Karpas-422 (cell line): ENCODE measurements around the gene GLRX2. TPM values are rescaled to one million over a fixed set of nuclear protein-coding genes. Genes with fewer than 3 reads are reported as not detected.
A peak's percentile ranks its signal among the peaks of the same experiment; 100 is the strongest.

Experiments used
- DNase-seq: peaks from one replicate; pipeline ENCODE4 v3.0.0-alpha.2; 2015
- H2AFZ ChIP-seq: fragments of 200-600 bp; sonication (generic); 2 replicates; pipeline ENCODE4 v1.6.1; 2014; ENCODE audit warnings: antibody characterized with exemption, low read length, mixed read lengths
- H3K27ac ChIP-seq: fragments of 200-600 bp; sonication (generic); 2 replicates; pipeline ENCODE4 v1.5.1; 2014; ENCODE audit warnings: mild to moderate bottlenecking, low read length, moderate library complexity
- H3K27me3 ChIP-seq: fragments of 200-600 bp; sonication (generic); 2 replicates; pipeline ENCODE4 v1.6.1; 2014; ENCODE audit warnings: low read length, mixed read lengths
- H3K36me3 ChIP-seq: fragments of 200-600 bp; sonication (generic); 2 replicates; pipeline ENCODE4 v1.6.1; 2014; ENCODE audit warnings: low read length, mixed read lengths; ENCODE audit not compliant: insufficient read depth
- H3K4me1 ChIP-seq: fragments of 200-600 bp; sonication (generic); 2 replicates; pipeline ENCODE4 v1.6.1; 2014; ENCODE audit warnings: mild to moderate bottlenecking, low read length, mixed read lengths
- H3K4me2 ChIP-seq: fragments of 200-600 bp; sonication (generic); 2 replicates; pipeline ENCODE4 v1.6.1; 2014; ENCODE audit warnings: low read length, low read depth, mild to moderate bottlenecking; ENCODE audit not compliant: poor library complexity, severe bottlenecking
- H3K4me3 ChIP-seq: fragments of 200-600 bp; sonication (generic); 2 replicates; pipeline ENCODE4 v1.5.1; 2014; ENCODE audit warnings: mild to moderate bottlenecking, antibody characterized with exemption, low read length, mixed read lengths
- H3K79me2 ChIP-seq: fragments of 200-600 bp; sonication (generic); 2 replicates; pipeline ENCODE4 v1.6.1; 2014; ENCODE audit warnings: mild to moderate bottlenecking, low read length, mixed read lengths
- H3K9ac ChIP-seq: fragments of 200-600 bp; sonication (generic); 2 replicates; pipeline ENCODE4 v1.6.0; 2014; ENCODE audit warnings: low read length
- H3K9me2 ChIP-seq: fragments of 200-600 bp; sonication (generic), shearing (Covaris generic); replicated peaks from 2 replicates; pipeline ENCODE4 v1.6.0; 2014; ENCODE audit warnings: mild to moderate bottlenecking, low read length, moderate library complexity; ENCODE audit not compliant: insufficient read depth
- H3K9me3 ChIP-seq: fragments of 300-700, 200-600 bp; sonication (generic); 2 replicates; pipeline ENCODE4 v1.6.1; 2014; ENCODE audit warnings: low read length, mixed read lengths
- H4K20me1 ChIP-seq: fragments of 200-600 bp; sonication (generic); 2 replicates; pipeline ENCODE4 v1.6.1; 2014; ENCODE audit warnings: mild to moderate bottlenecking, antibody characterized with exemption, low read length, low read depth; ENCODE audit not compliant: insufficient read depth
- total RNA-seq: library from RNA; depleted of rRNA; stranded (reverse); fragments of >200 nt; shearing (Covaris generic); gene quantifications from 2 replicates; pipeline ENCODE4 v1.2.3, GENCODE V29; 2014; ENCODE audit warnings: low replicate concordance

GLRX2 gene
- total RNA-seq, 1 experiment from 2014 or later, result 30.9 TPM

DNA sequence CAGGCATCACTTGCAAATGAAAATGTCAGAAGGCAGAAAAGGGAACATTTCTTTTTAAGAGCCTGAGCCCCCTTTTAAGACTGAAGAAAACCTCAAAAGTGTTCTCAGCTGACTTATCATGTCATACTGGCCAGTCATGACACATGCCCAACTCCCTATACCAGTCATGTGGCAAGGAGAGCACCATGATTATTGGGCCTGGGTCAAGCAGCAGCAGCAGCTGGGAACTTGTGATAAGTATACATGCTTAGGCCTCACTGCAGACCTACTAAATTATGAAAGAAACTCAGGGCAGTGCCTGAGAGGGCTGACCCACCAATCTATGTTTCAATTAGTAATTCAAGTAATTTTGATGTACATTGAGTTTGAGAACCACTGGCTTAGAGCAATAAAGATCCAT, 37.2 kb downstream of the GLRX2 start:
- H2AFZ ChIP-seq, result no peak overlapping the region
- DNase-seq, result no peak
- H3K9me3 ChIP-seq, result peaks cover 3% of the 10 kb centered on the region; the same call in 1 of the 2 replicates
- no peak overlapping the region for H3K9ac ChIP-seq
- H3K36me3 ChIP-seq, result peaks cover 23% of the 10 kb centered on the region
- peaks cover 97% of the 10 kb centered on the region for H3K79me2 ChIP-seq
- peak overlapping the region; percentile 55 for H3K4me2 ChIP-seq
- H3K27ac ChIP-seq, result peak overlapping the region; percentile 28; the same call in 1 of the 2 replicates
- no peaks in the 10 kb centered on the region for H3K9me2 ChIP-seq
- H3K4me3 ChIP-seq, result no peak overlapping the region
- H3K27me3 ChIP-seq, result no peaks in the 10 kb centered on the region
- H4K20me1 ChIP-seq, result no peaks in the 10 kb centered on the region; the same call in 1 of the 2 replicates
- peaks cover 72% of the 10 kb centered on the region for H3K4me1 ChIP-seq

DNA sequence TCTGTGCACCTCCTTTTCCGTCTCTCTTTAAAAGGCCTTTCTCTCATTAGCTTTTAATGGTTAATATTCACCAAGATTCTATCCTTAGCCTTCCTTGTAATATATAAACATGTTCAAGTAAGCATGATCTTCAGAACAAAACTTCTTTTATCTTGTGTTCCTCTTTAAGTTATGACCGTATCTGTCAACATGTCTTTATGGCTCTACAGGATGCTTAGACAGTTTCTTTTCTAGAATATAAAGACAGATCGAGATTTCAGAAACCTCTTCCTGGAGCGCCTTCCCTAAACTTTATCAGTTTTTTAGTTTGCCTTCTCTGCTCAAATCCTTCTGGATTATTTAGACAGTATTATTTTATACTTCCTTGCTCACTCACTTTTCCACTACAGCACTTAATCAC, 38.6 kb downstream of the GLRX2 start:
- peaks cover 23% of the 10 kb centered on the region for H3K36me3 ChIP-seq
- H3K4me3 ChIP-seq, result peak overlapping the region; percentile 44
- DNase-seq, result no peak
- no peaks in the 10 kb centered on the region for H3K27me3 ChIP-seq
- H2AFZ ChIP-seq, result no peak overlapping the region
- H3K79me2 ChIP-seq, result peaks cover 98% of the 10 kb centered on the region
- no peaks in the 10 kb centered on the region for H3K9me2 ChIP-seq
- peak overlapping the region; percentile 48 for H3K27ac ChIP-seq
- H3K9me3 ChIP-seq, result no peaks in the 10 kb centered on the region
- no peaks in the 10 kb centered on the region; the same call in 1 of the 2 replicates for H4K20me1 ChIP-seq
- peaks cover 74% of the 10 kb centered on the region for H3K4me1 ChIP-seq
- H3K4me2 ChIP-seq, result peak overlapping the region; percentile 55
- peak overlapping the region; percentile 47 for H3K9ac ChIP-seq

- Histone ChIP-seq H3K9me2 (no peaks in the 10 kb centered on the region), H3K4me3 (peak overlapping the region; percentile 44), H3K36me3 (peaks cover 21% of the 10 kb centered on the region), H3K4me1 (peaks cover 80% of the 10 kb centered on the region), H3K4me2 (peak overlapping the region; percentile 55), H2AFZ (no peak overlapping the region), H3K27me3 (no peaks in the 10 kb centered on the region), H3K9ac (peak overlapping the region; percentile 47), H3K27ac (peak overlapping the region; percentile 48), H3K79me2 (peaks cover 99% of the 10 kb centered on the region), H3K9me3 (no peaks in the 10 kb centered on the region), H4K20me1 (no peaks in the 10 kb centered on the region; the same call in 1 of the 2 replicates)
- no peak for DNase-seq
Observed at GRCh38 chr1:193065954-193066353, 39.3 kb downstream of the GLRX2 start.

DNA sequence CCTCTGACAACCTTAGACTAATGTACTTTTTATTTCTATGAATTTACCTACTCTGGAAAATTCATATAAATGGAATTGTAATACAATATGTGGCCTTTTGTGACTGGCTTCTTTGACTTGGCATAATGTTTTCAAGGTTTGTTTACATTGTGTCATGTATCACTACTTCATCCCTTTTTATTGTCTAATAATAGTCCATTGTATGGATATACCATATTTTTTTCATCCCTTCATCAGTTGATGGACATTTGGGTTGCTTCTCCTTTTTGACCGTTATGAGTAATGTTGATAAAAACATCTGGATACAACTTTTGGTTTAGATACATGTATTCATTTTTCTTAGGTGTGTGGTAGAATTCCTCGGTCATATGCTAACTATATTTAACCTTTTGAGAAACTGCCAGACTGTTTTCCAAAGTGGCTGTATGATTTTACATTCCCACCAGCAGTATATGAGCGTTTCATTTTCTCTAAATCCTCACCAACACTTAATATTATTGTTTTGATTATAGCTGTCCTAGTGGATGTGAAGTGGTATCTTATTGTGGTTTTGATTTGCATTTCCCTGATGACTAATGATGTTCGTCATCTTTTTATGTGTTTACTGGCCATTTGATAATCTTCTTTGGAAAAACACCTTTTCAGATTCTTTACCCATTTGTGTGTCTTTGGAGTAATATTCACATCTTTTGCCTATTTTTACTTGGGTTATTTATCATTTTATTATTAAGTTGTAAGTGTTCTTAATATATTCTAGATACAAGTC, 42.3 kb downstream of the GLRX2 start:
- Histone ChIP-seq H3K27ac (no peak overlapping the region), H3K9me3 (no peaks in the 10 kb centered on the region), H3K9me2 (no peaks in the 10 kb centered on the region), H2AFZ (no peak overlapping the region), H3K36me3 (peaks cover 15% of the 10 kb centered on the region), H3K9ac (no peak overlapping the region), H3K27me3 (no peaks in the 10 kb centered on the region), H3K4me3 (no peak overlapping the region), H3K4me1 (peaks cover 64% of the 10 kb centered on the region), H4K20me1 (no peaks in the 10 kb centered on the region; the same call in 1 of the 2 replicates), H3K4me2 (peak overlapping the region; percentile 55), H3K79me2 (peaks cover 98% of the 10 kb centered on the region)
- no peak for DNase-seq

DNA sequence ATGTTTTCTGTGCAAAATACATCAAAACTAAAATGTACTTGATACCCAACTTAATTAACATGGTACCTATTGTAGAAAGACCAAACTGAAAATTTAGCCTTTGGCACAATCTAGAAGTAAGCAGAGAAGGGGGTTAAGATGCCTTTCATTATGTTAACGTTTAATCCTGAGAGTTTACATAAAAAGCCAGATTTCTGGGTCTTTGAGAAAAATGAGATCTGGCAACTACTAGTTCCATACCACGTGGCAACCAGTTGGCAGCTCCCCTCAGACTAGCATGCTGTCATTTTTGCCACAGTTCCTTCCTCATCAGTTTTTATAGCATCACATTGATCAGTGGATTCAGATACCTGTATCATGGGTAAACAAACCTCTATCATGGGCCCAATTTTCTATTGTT, 44.3 kb downstream of the GLRX2 start:
- peaks cover 64% of the 10 kb centered on the region for H3K4me1 ChIP-seq
- H3K36me3 ChIP-seq, result peaks cover 26% of the 10 kb centered on the region
- no peaks in the 10 kb centered on the region for H3K9me2 ChIP-seq
- peak overlapping the region; percentile 95 for H3K4me3 ChIP-seq
- peak; percentile 71 for DNase-seq
- H3K27me3 ChIP-seq, result no peaks in the 10 kb centered on the region
- H3K4me2 ChIP-seq, result peak overlapping the region; percentile 98
- H3K79me2 ChIP-seq, result peaks cover 99% of the 10 kb centered on the region
- no peaks in the 10 kb centered on the region; the same call in 1 of the 2 replicates for H4K20me1 ChIP-seq
- peak overlapping the region; percentile 99 for H3K9ac ChIP-seq
- H3K27ac ChIP-seq, result peak overlapping the region; percentile 81
- no peaks in the 10 kb centered on the region for H3K9me3 ChIP-seq
- no peak overlapping the region for H2AFZ ChIP-seq

GRCh38 chr1:193060406-193060805, 44.8 kb downstream of the GLRX2 start:
- no peaks in the 10 kb centered on the region; the same call in 1 of the 2 replicates for H4K20me1 ChIP-seq
- DNase-seq, result peak; percentile 64
- peaks cover 28% of the 10 kb centered on the region for H3K36me3 ChIP-seq
- H3K27ac ChIP-seq, result peak overlapping the region; percentile 81
- H3K4me2 ChIP-seq, result peak overlapping the region; percentile 98
- peak overlapping the region; percentile 99 for H3K9ac ChIP-seq
- H3K9me3 ChIP-seq, result no peaks in the 10 kb centered on the region
- H2AFZ ChIP-seq, result no peak overlapping the region
- peak overlapping the region; percentile 95 for H3K4me3 ChIP-seq
- peaks cover 58% of the 10 kb centered on the region for H3K4me1 ChIP-seq
- H3K79me2 ChIP-seq, result peaks cover 99% of the 10 kb centered on the region
- no peaks in the 10 kb centered on the region for H3K27me3 ChIP-seq
- no peaks in the 10 kb centered on the region for H3K9me2 ChIP-seq

DNA sequence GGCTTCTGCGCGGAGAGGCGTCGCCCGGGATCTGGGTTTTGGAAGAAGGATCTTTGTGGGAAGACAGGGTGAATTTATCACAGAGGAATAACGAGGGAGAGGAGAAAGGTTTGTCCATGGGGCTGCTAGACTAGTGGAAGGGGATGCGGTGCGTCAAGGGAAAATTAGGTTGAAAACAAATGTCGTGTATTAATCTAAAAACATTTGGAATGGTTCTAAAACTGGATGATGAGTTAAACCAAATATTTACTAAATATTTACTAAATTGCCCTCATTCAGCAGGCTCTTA, 45.2 kb downstream of the GLRX2 start:
- Histone ChIP-seq H2AFZ (no peak overlapping the region), H3K4me3 (peak overlapping the region; percentile 95), H3K9ac (peak overlapping the region; percentile 99), H3K36me3 (peaks cover 31% of the 10 kb centered on the region), H3K4me2 (peak overlapping the region; percentile 98), H3K9me2 (no peaks in the 10 kb centered on the region), H4K20me1 (no peaks in the 10 kb centered on the region; the same call in 1 of the 2 replicates), H3K27me3 (no peaks in the 10 kb centered on the region), H3K4me1 (peaks cover 55% of the 10 kb centered on the region), H3K27ac (peak overlapping the region; percentile 81), H3K79me2 (peaks cover 99% of the 10 kb centered on the region), H3K9me3 (no peaks in the 10 kb centered on the region)
- no peak for DNase-seq

GRCh38 chr1:193059282-193060114, 45.7 kb downstream of the GLRX2 start, which contains the start of the genes RO60 and UCHL5:
TSS of gene RO60 (plus strand) at chr1:193059612. CDS start at chr1:193069055, 9,443 bp downstream.
TSS of gene UCHL5 (minus strand) at chr1:193059360. CDS start at chr1:193059260, 100 bp downstream.
- peak within 1 kb of the TSS; percentile 98 for H3K4me2 ChIP-seq
- peaks cover 49% of the 10 kb centered on the region for H3K4me1 ChIP-seq
- H4K20me1 ChIP-seq, result no peaks in the 10 kb centered on the region; the same call in 1 of the 2 replicates
- H3K27me3 ChIP-seq, result no peaks in the 10 kb centered on the region
- DNase-seq, result peak; percentile 99
- no peaks in the 10 kb centered on the region for H3K9me3 ChIP-seq
- H3K27ac ChIP-seq, result peak within 1 kb of the TSS; percentile 81
- no peaks in the 10 kb centered on the region for H3K9me2 ChIP-seq
- peak within 1 kb of the TSS; percentile 99 for H3K9ac ChIP-seq
- no peak within 1 kb of the TSS for H2AFZ ChIP-seq
- H3K4me3 ChIP-seq, result peak within 1 kb of the TSS; percentile 95
- H3K79me2 ChIP-seq, result peaks cover 99% of the 10 kb centered on the region
- H3K36me3 ChIP-seq, result peaks cover 31% of the 10 kb centered on the region
